ENCODE data around the gene ZNF628.

DNA sequence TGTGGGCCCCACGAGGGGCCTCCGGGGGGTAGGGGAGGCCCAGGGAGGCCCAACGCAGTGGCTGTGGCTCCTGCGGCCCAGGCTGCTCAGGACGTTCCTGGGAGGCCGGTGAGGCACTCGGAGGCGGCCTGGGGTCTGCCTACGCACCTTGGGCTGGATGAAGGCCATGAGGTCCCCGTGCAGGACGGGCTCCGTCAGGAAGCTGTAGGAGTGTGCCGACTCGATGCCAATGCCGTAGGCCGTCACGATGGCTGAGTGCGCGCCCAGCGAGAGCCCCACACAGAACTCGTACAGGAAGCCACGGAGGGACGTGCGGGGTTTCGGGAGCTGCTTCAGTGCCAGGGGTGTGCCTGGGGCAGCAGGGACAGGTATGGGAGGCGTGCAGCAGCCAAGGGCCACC is 54.6 kb downstream of the ZNF628 start:
- TF ChIP-seq, protein P1, sequence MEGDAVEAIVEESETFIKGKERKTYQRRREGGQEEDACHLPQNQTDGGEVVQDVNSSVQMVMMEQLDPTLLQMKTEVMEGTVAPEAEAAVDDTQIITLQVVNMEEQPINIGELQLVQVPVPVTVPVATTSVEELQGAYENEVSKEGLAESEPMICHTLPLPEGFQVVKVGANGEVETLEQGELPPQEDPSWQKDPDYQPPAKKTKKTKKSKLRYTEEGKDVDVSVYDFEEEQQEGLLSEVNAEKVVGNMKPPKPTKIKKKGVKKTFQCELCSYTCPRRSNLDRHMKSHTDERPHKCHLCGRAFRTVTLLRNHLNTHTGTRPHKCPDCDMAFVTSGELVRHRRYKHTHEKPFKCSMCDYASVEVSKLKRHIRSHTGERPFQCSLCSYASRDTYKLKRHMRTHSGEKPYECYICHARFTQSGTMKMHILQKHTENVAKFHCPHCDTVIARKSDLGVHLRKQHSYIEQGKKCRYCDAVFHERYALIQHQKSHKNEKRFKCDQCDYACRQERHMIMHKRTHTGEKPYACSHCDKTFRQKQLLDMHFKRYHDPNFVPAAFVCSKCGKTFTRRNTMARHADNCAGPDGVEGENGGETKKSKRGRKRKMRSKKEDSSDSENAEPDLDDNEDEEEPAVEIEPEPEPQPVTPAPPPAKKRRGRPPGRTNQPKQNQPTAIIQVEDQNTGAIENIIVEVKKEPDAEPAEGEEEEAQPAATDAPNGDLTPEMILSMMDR (IDR thresholded peaks at IDR 0.05; ENCODE audit: insufficient read depth, low read length): no peak
- TF ChIP-seq, protein P2, sequence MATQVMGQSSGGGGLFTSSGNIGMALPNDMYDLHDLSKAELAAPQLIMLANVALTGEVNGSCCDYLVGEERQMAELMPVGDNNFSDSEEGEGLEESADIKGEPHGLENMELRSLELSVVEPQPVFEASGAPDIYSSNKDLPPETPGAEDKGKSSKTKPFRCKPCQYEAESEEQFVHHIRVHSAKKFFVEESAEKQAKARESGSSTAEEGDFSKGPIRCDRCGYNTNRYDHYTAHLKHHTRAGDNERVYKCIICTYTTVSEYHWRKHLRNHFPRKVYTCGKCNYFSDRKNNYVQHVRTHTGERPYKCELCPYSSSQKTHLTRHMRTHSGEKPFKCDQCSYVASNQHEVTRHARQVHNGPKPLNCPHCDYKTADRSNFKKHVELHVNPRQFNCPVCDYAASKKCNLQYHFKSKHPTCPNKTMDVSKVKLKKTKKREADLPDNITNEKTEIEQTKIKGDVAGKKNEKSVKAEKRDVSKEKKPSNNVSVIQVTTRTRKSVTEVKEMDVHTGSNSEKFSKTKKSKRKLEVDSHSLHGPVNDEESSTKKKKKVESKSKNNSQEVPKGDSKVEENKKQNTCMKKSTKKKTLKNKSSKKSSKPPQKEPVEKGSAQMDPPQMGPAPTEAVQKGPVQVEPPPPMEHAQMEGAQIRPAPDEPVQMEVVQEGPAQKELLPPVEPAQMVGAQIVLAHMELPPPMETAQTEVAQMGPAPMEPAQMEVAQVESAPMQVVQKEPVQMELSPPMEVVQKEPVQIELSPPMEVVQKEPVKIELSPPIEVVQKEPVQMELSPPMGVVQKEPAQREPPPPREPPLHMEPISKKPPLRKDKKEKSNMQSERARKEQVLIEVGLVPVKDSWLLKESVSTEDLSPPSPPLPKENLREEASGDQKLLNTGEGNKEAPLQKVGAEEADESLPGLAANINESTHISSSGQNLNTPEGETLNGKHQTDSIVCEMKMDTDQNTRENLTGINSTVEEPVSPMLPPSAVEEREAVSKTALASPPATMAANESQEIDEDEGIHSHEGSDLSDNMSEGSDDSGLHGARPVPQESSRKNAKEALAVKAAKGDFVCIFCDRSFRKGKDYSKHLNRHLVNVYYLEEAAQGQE (IDR thresholded peaks at IDR 0.05; ENCODE audit: insufficient replicate concordance, low read depth): no peak
- no peak for TF ChIP-seq GABPA (IDR thresholded peaks at IDR 0.05; ENCODE audit: low read depth)

Measured in HL-60 (cell line).